ENCODE results near the gene NCMAP. TPM values are rescaled to one million over a fixed set of nuclear protein-coding genes. Genes with fewer than 3 reads are reported as not detected.

NCMAP gene
- total RNA-seq, 4 donors from 2014 or later, result 0.16 to 1.9 (median 0.27) TPM; not detected in 1

DNA sequence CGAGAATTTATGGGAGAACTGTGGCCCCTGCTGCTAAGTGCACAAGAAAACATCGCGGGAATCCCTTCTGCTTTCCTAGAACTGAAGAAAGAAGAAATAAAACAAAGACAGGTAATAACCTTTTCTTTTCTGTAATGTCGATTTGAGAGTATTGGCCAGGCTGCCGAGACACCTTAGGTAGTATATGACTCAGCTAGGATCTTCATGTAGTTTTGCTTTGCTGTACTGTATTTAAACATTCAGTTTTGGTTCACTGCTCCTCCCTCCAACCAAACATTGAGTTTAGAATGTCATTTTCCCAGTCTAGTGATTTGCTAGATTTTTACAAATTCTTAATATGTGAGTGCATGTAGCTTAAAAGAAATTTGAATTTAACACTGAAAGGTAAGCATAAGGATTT lies 93.0 kb downstream of the NCMAP start:
- peaks cover 25 to 83% of the 10 kb centered on the region in 2 donors for H3K36me3 ChIP-seq
- no peak for ATAC-seq
- WGBS, 2 donors (ENCODE audit: low coverage in 1 of 2), result 91 to 94% methylated on average over 5 of the region's 5 CpGs
- TF ChIP-seq EP300 (IDR thresholded peaks at IDR 0.05) (no peak), CTCF (IDR thresholded peaks at IDR 0.05) (no peak), POLR2AphosphoS5 (IDR thresholded peaks at IDR 0.05) (no peak), POLR2A (IDR thresholded peaks at IDR 0.05) (no peak)
- no peaks in the 10 kb centered on the region for H3K9me3 ChIP-seq
- peaks cover 0 to 26% (median 9%) of the 10 kb centered on the region in 3 donors for H3K4me1 ChIP-seq
- H3K4me3 ChIP-seq, result no peak overlapping the region
- no peaks in the 10 kb centered on the region for H3K27me3 ChIP-seq
- H3K27ac ChIP-seq, result no peak overlapping the region

GRCh38 chr1:24652382-24652781 lies 96.5 kb downstream of the NCMAP start:
- WGBS, 2 donors (ENCODE audit: low coverage in 1 of 2), result 91 to 93% methylated on average over 12 to 13 of the region's 13 CpGs
- Histone ChIP-seq H3K4me1 (peaks cover 0 to 1% (median 0%) of the 10 kb centered on the region in 3 donors), H3K27me3 (no peaks in the 10 kb centered on the region), H3K27ac (no peak overlapping the region), H3K4me3 (no peak overlapping the region), H3K36me3 (peaks cover 54 to 100% of the 10 kb centered on the region in 2 donors), H3K9me3 (no peaks in the 10 kb centered on the region)
- ATAC-seq, result no peak
- TF ChIP-seq POLR2A (IDR thresholded peaks at IDR 0.05) (no peak), POLR2AphosphoS5 (IDR thresholded peaks at IDR 0.05) (no peak), CTCF (IDR thresholded peaks at IDR 0.05) (no peak), EP300 (IDR thresholded peaks at IDR 0.05) (no peak)

GRCh38 chr1:24654010-24654409 lies 98.1 kb downstream of the NCMAP start:
- H3K9me3 ChIP-seq, result no peaks in the 10 kb centered on the region
- H3K27ac ChIP-seq, result no peak overlapping the region
- ATAC-seq, result no peak
- 84 to 94% methylated on average over 3 of the region's 3 CpGs for WGBS, 2 donors (ENCODE audit: low coverage in 1 of 2)
- no peaks in the 10 kb centered on the region for H3K27me3 ChIP-seq
- TF ChIP-seq POLR2A (IDR thresholded peaks at IDR 0.05), result no peak
- no peak for TF ChIP-seq EP300 (IDR thresholded peaks at IDR 0.05)
- TF ChIP-seq POLR2AphosphoS5 (IDR thresholded peaks at IDR 0.05), result no peak
- TF ChIP-seq CTCF (IDR thresholded peaks at IDR 0.05), result no peak
- no peak overlapping the region for H3K4me3 ChIP-seq
- peaks cover 56 to 100% of the 10 kb centered on the region in 2 donors for H3K36me3 ChIP-seq
- H3K4me1 ChIP-seq, result peaks cover 0 to 6% (median 0%) of the 10 kb centered on the region in 3 donors

DNA sequence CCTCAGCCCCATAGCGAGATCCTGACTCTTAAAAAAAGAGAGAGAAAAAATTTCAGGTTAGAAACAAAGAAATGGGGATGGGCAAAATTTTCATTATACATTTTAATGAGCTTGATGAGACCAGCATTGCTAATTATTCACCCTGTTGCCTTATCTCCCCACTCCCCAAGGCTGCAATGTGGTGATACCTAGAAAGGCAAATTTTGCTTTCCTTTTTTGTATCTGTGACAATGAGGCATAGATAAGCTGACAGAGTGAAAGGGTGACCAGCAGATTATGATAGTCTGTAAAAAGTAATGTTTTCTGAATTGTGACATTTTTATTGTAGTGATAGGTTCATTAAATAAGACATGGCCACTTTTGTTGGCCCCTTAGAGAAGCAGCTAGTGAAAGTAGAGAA lies 100.2 kb downstream of the NCMAP start:
- Histone ChIP-seq H3K9me3 (no peaks in the 10 kb centered on the region), H3K4me3 (no peak overlapping the region), H3K27ac (no peak overlapping the region), H3K36me3 (peaks cover 40 to 100% of the 10 kb centered on the region in 2 donors), H3K4me1 (peaks cover 0 to 6% (median 0%) of the 10 kb centered on the region in 3 donors), H3K27me3 (no peaks in the 10 kb centered on the region)
- 83 to 100% methylated on average over 1 of the region's 1 CpG for WGBS, 2 donors (ENCODE audit: low coverage in 1 of 2)
- no peak for ATAC-seq
- TF ChIP-seq POLR2AphosphoS5 (IDR thresholded peaks at IDR 0.05), result no peak
- TF ChIP-seq CTCF (IDR thresholded peaks at IDR 0.05), result no peak
- no peak for TF ChIP-seq POLR2A (IDR thresholded peaks at IDR 0.05)
- TF ChIP-seq EP300 (IDR thresholded peaks at IDR 0.05), result no peak

- H3K36me3 ChIP-seq, result peaks cover 39 to 100% of the 10 kb centered on the region in 2 donors
- TF ChIP-seq POLR2A (IDR thresholded peaks at IDR 0.05) (no peak), POLR2AphosphoS5 (IDR thresholded peaks at IDR 0.05) (no peak), EP300 (IDR thresholded peaks at IDR 0.05) (no peak), CTCF (IDR thresholded peaks at IDR 0.05) (no peak)
- no peaks in the 10 kb centered on the region for H3K27me3 ChIP-seq
- no peaks in the 10 kb centered on the region for H3K9me3 ChIP-seq
- peaks cover 0 to 6% (median 0%) of the 10 kb centered on the region in 3 donors for H3K4me1 ChIP-seq
- H3K4me3 ChIP-seq, result no peak overlapping the region
- ATAC-seq, result no peak
- H3K27ac ChIP-seq, result no peak overlapping the region
- WGBS, 2 donors (ENCODE audit: low coverage in 1 of 2), result 88 to 92% methylated on average over 3 of the region's 3 CpGs
These were observed 101.9 kb downstream of the NCMAP start for GRCh38 chr1:24657781-24658180.

Measured in gastroesophageal sphincter (tissue), 4 donors.